Upper lobe of left lung (tissue), 4 donors: ENCODE measurements around the gene PAGE1.

Experiments used
- CTCF ChIP-seq, 6 experiments: fragments of 450-650 bp in 4 of 6; fragments of 200-600 bp in 2 of 6; sonication (generic) in 2 of 6; IDR thresholded peaks; one replicate each; pipeline ENCODE4 v1.5.1; 2016 to 2019; ENCODE audit warnings: antibody characterized with exemption in 6 of 6
- POLR2A ChIP-seq, 4 donors: fragments of 450-650 bp; IDR thresholded peaks; one replicate each; pipeline ENCODE4 v1.5.1; 2016 to 2017; ENCODE audit warnings: antibody characterized with exemption in 4 of 4, mild to moderate bottlenecking in 2 of 4
- POLR2AphosphoS5 ChIP-seq, 2 donors: sonication (generic); formaldehyde crosslinking; IDR thresholded peaks; one replicate each; pipeline ENCODE4 v1.5.1; 2017; ENCODE audit warnings: antibody characterized with exemption in 2 of 2

- TF ChIP-seq CTCF (IDR thresholded peaks at IDR 0.05) (no peak), POLR2A (IDR thresholded peaks at IDR 0.05) (no peak), POLR2AphosphoS5 (IDR thresholded peaks at IDR 0.05) (no peak)
Observed at GRCh38 chrX:49704691-49705404, 9.1 kb upstream of the PAGE1 start.
